Measurements from ENCODE around the gene PTPRE.

PTPRE gene

GRCh38 chr10:127906548-127907377, at the start of gene PTPRE:
Gene PTPRE, plus strand, starts transcription at chr10:127907103. Its CDS starts 133,779 bp downstream, at chr10:128040882.
- no peak for FAIRE-seq

- FAIRE-seq = no peak
Measured at GRCh38 chr10:127860592-127860991, 46.3 kb upstream of the PTPRE start.

GRCh38 chr10:127863231-127863825, 43.6 kb upstream of the PTPRE start:
- no peak for FAIRE-seq

- FAIRE-seq = no peak
Measured at GRCh38 chr10:127866276-127867013, 40.5 kb upstream of the PTPRE start.

- no peak for FAIRE-seq
Measured at GRCh38 chr10:127867805-127868204, 39.1 kb upstream of the PTPRE start.

GRCh38 chr10:127869329-127869728, 37.6 kb upstream of the PTPRE start:
- no peak for FAIRE-seq

GRCh38 chr10:127871631-127872010, 35.3 kb upstream of the PTPRE start:
- FAIRE-seq = no peak

- FAIRE-seq = no peak
Measured at GRCh38 chr10:127872011-127872761, 34.7 kb upstream of the PTPRE start.

- no peak for FAIRE-seq
Measured at GRCh38 chr10:127872871-127873600, 33.9 kb upstream of the PTPRE start.

- FAIRE-seq = no peak
Measured at GRCh38 chr10:127873901-127874470, 32.9 kb upstream of the PTPRE start.

GRCh38 chr10:127874671-127875448, 32.0 kb upstream of the PTPRE start:
- FAIRE-seq = no peak

- FAIRE-seq = no peak
Measured at GRCh38 chr10:127875449-127875765, 31.5 kb upstream of the PTPRE start.

- FAIRE-seq = no peak
Measured at GRCh38 chr10:127875916-127876315, 31.0 kb upstream of the PTPRE start.

- FAIRE-seq = no peak
Measured at GRCh38 chr10:127877116-127877515, 29.8 kb upstream of the PTPRE start.

- no peak for FAIRE-seq
Measured at GRCh38 chr10:127877699-127878098, 29.2 kb upstream of the PTPRE start.

- FAIRE-seq = no peak
Measured at GRCh38 chr10:127878475-127879055, 28.3 kb upstream of the PTPRE start.

GRCh38 chr10:127880557-127880956, 26.3 kb upstream of the PTPRE start:
- no peak for FAIRE-seq

GRCh38 chr10:127881262-127881661, 25.6 kb upstream of the PTPRE start:
- no peak for FAIRE-seq

- FAIRE-seq = no peak
Measured at GRCh38 chr10:127882391-127882790, 24.5 kb upstream of the PTPRE start.

- FAIRE-seq = no peak
Measured at GRCh38 chr10:127882801-127883459, 24.0 kb upstream of the PTPRE start.
